HG02981 (cell line): ENCODE measurements around the gene CCDC66.
"Not testable (repeated sequence)": the region's sequence is repeated elsewhere in the genome, so short reads cannot be mapped to it uniquely, and the experiment has no call there.

Source experiments
- ATAC-seq: cut with Tn5 transposase; IDR thresholded peaks from one replicate; pipeline ENCODE4 v1.9.1; 2021; ENCODE audit warnings: mild to moderate bottlenecking, moderate library complexity; ENCODE audit not compliant: unreplicated experiment

Gene CCDC66

GRCh38 chr3:56556908-56557830, at the start of gene CCDC66:
Gene CCDC66, plus strand, starts transcription at chr3:56557175. Its CDS starts 68 bp downstream, at chr3:56557243.
- peak; percentile 99 for ATAC-seq

- no peak for ATAC-seq
These were observed 37.3 kb upstream of the CCDC66 start for GRCh38 chr3:56519641-56520040.

- ATAC-seq, result no peak
These were observed 34.6 kb upstream of the CCDC66 start for GRCh38 chr3:56522374-56522773.

- no peak for ATAC-seq
These were observed 31.7 kb upstream of the CCDC66 start for GRCh38 chr3:56525291-56525690.

- ATAC-seq, result no peak
These were observed 20.2 kb upstream of the CCDC66 start for GRCh38 chr3:56536735-56537134.

GRCh38 chr3:56547486-56547885, 9.5 kb upstream of the CCDC66 start:
- ATAC-seq, result no peak

GRCh38 chr3:56557831-56558170, 826 bp downstream of the CCDC66 start:
- peak; percentile 12 for ATAC-seq

- ATAC-seq, result no peak
These were observed 16.5 kb downstream of the CCDC66 start for GRCh38 chr3:56573501-56573900.

- ATAC-seq, result not testable (repeated sequence)
These were observed 25.0 kb downstream of the CCDC66 start for GRCh38 chr3:56581941-56582340.

- not testable (repeated sequence) for ATAC-seq
These were observed 27.3 kb downstream of the CCDC66 start for GRCh38 chr3:56584275-56584674.

- ATAC-seq, result no peak
These were observed 33.8 kb downstream of the CCDC66 start for GRCh38 chr3:56590814-56591213.

- ATAC-seq, result no peak
These were observed 34.3 kb downstream of the CCDC66 start for GRCh38 chr3:56591262-56591661.

GRCh38 chr3:56593455-56594158, 36.6 kb downstream of the CCDC66 start:
- no peak for ATAC-seq

GRCh38 chr3:56595975-56596840, 39.2 kb downstream of the CCDC66 start:
- no peak for ATAC-seq

GRCh38 chr3:56608479-56608878, 51.5 kb downstream of the CCDC66 start:
- not testable (repeated sequence) for ATAC-seq

GRCh38 chr3:56610669-56611335, 53.8 kb downstream of the CCDC66 start:
- no peak for ATAC-seq

GRCh38 chr3:56611364-56611763, 54.4 kb downstream of the CCDC66 start:
- no peak for ATAC-seq

- ATAC-seq, result no peak
These were observed 55.2 kb downstream of the CCDC66 start for GRCh38 chr3:56612146-56612545.

- no peak for ATAC-seq
These were observed 56.0 kb downstream of the CCDC66 start for GRCh38 chr3:56613016-56613415.

- ATAC-seq, result no peak
These were observed 59.6 kb downstream of the CCDC66 start for GRCh38 chr3:56616478-56617006.
